GM19193 (cell line): ENCODE data around the gene CERS1.

Experiments used
- POLR2A ChIP-seq: IDR thresholded peaks from 4 replicates; pipeline ENCODE4 v1.6.1; 2011; ENCODE audit not compliant: insufficient read depth, insufficient read length; ENCODE audit errors: extremely low read depth

Gene CERS1

GRCh38 chr19:18832306-18833140 is 63.4 kb downstream of the CERS1 start:
- no peak for TF ChIP-seq POLR2A

GRCh38 chr19:18831524-18832305 is 64.2 kb downstream of the CERS1 start, which contains the start of gene UPF1:
UPF1 (plus strand) TSS chr19:18831959; CDS start chr19:18832210, 251 bp downstream.
- TF ChIP-seq POLR2A: peak; percentile 94

- no peak for TF ChIP-seq POLR2A
Observed at GRCh38 chr19:18830488-18830887, 65.5 kb downstream of the CERS1 start.

GRCh38 chr19:18828786-18829185 is 67.2 kb downstream of the CERS1 start:
- TF ChIP-seq POLR2A: no peak
